GM10248 (cell line): ENCODE measurements around the gene DGLUCY.
"Not testable (repeated sequence)": the region's sequence is repeated elsewhere in the genome, so short reads cannot be mapped to it uniquely, and the experiment has no call there.

Experiments used
- CTCF ChIA-PET: fragments of 300-600 bp; sonication (Branson Sonifier 250); formaldehyde crosslinking; extraction: SDS; loops from one replicate; lab custom pipeline; 2021; ENCODE audit warnings: antibody characterized with exemption; lab: Yijun Ruan, JAX
- POLR2A ChIA-PET: fragments of 350-650 bp; sonication (Branson Sonifier 250); formaldehyde crosslinking; extraction: SDS; loops from one replicate; lab custom pipeline; 2020; ENCODE audit warnings: antibody characterized with exemption; lab: Yijun Ruan, JAX
- DNase-seq: peaks from one replicate; pipeline ENCODE4 v3.0.0; 2012; ENCODE audit errors: extremely low spot score
- CTCF ChIP-seq: IDR thresholded peaks from 2 replicates; pipeline ENCODE4 v1.5.1; 2012; ENCODE audit warnings: mild to moderate bottlenecking, low read depth; ENCODE audit errors: extremely low read depth, missing control alignments, control extremely low read depth

The DGLUCY gene

GRCh38 chr14:91146661-91147060, 32.8 kb downstream of the DGLUCY start:
- TF ChIP-seq CTCF, result no peak
- ChIA-PET POLR2A (no interaction called here), CTCF (interaction anchor here (0.9 to 2.6 kb wide), 4 partner anchors 9 to 56 kb away, joined by 3 to 10 read pairs (median 4); no protein-coding TSS in a partner anchor)
- no peak for DNase-seq

- DNase-seq, result no peak
- no peak for TF ChIP-seq CTCF
- POLR2A ChIA-PET, result no interaction called here
- CTCF ChIA-PET, result interaction anchor here (0.9 kb wide), 1 partner anchor 11 kb away, joined by 3 read pairs; no protein-coding TSS in a partner anchor
Observed at GRCh38 chr14:91149462-91149861, 35.6 kb downstream of the DGLUCY start.

- no peak for TF ChIP-seq CTCF
- POLR2A ChIA-PET, result interaction anchor here (1.0 kb wide), 1 partner anchor 141 kb away, joined by 3 read pairs; no protein-coding TSS in a partner anchor
- no peak for DNase-seq
- CTCF ChIA-PET, result interaction anchor here (0.9 to 2.8 kb wide), 4 partner anchors 8 to 270 kb away, joined by 3 to 16 read pairs (median 6); no protein-coding TSS in a partner anchor
Observed at GRCh38 chr14:91152499-91152898, 38.6 kb downstream of the DGLUCY start.

- TF ChIP-seq CTCF, result no peak
- ChIA-PET CTCF (interaction anchor here (1.7 to 2.8 kb wide), 4 partner anchors 9 to 250 kb away, joined by 6 to 16 read pairs (median 8); no protein-coding TSS in a partner anchor), POLR2A (interaction anchor here (0.6 kb wide), 1 partner anchor 302 kb away, joined by 9 read pairs; no protein-coding TSS in a partner anchor)
- DNase-seq, result no peak
Observed at GRCh38 chr14:91153360-91153759, 39.5 kb downstream of the DGLUCY start.

- ChIA-PET POLR2A (no interaction called here), CTCF (interaction anchor here (1.2 to 2.8 kb wide), 6 partner anchors 16 to 252 kb away, joined by 4 to 16 read pairs (median 6); no protein-coding TSS in a partner anchor)
- no peak for TF ChIP-seq CTCF
- DNase-seq, result no peak
Observed at GRCh38 chr14:91154851-91155625, 41.2 kb downstream of the DGLUCY start.

GRCh38 chr14:91155626-91156089, 41.8 kb downstream of the DGLUCY start:
- no peak for TF ChIP-seq CTCF
- ChIA-PET POLR2A (no interaction called here), CTCF (interaction anchor here (1.2 to 1.8 kb wide), 2 partner anchors 17 kb away, joined by 4 to 6 read pairs; no protein-coding TSS in a partner anchor)
- no peak for DNase-seq

GRCh38 chr14:91156142-91156666, 42.3 kb downstream of the DGLUCY start:
- DNase-seq, POLR2A ChIA-PET: not testable (repeated sequence)
- CTCF ChIA-PET, result interaction anchor here (1.2 to 1.8 kb wide), 2 partner anchors 17 to 18 kb away, joined by 4 to 6 read pairs; no protein-coding TSS in a partner anchor

GRCh38 chr14:91156877-91157276, 43.0 kb downstream of the DGLUCY start:
- CTCF ChIA-PET, result interaction anchor here (1.8 kb wide), 1 partner anchor 18 kb away, joined by 6 read pairs; no protein-coding TSS in a partner anchor
- POLR2A ChIA-PET, DNase-seq: not testable (repeated sequence)
